ENCODE measurements around the gene TJP3.

The TJP3 gene

DNA sequence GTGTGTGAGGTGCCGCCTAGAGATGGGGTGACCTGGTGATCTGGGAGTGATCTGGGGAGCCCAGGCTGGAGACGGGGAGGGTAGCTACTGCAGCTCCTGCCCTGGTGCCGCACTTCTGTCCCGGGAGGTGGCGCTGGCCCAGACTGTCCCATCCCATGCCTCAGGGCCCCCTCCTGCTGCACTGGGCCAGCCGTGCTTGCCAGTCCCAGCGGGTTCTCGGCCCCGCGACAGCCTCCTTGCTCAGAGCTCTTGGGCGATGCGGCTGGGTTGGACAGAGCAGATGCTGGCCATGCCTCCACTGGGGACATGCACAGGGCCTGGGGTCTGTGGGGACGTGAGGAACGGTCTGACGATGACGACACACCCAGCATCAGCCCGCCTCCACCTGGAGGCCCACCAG is 61.3 kb downstream of the TJP3 start:
- DNase-seq (ENCODE audit: low spot score), result no peak

DNA sequence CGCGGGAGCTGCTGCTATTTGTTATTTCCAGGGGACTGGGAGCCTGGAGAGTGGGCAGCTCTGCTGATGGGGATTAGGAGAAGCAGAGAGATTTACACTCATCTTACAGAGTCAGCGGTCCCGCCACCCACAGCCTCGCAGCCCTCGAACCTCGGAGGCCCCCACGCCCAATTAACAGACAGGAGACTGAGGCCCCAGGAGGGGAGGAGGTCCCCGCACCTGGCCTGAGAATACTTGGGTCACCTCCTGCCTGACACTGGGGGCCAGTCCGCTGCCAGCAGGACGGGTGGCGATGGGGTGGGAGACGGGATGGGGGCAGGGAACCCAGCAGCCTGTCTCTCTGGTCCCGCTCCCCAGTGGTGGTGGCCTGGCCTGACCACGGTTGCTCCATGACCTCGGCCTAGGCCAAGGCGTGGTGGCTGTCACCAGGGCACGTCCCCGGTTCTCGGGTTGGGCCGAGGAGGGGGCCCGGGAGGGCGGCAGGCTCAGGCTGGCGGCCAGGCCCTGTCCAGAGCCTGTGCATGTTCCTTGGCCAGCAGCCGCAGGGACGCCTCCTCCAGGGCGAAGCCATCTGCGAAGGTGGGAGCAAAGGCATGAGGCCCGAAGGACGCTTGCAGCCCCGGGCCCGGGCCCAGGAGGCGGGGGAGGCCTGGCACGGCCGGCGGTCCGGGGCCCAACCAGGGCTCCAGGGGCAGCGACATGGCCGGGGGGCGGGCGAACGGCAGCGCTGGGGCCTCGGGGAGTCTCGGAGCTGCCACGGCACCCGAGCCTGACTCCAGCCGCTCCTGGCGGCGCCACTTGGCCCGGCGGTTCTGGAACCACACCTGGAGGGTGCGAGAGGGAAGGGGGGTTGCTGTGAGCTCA is 62.2 kb downstream of the TJP3 start:
- no peak for DNase-seq (ENCODE audit: low spot score)

GRCh38 chr19:3771000-3771905 is 63.1 kb downstream of the TJP3 start:
- no peak for DNase-seq (ENCODE audit: low spot score)

DNA sequence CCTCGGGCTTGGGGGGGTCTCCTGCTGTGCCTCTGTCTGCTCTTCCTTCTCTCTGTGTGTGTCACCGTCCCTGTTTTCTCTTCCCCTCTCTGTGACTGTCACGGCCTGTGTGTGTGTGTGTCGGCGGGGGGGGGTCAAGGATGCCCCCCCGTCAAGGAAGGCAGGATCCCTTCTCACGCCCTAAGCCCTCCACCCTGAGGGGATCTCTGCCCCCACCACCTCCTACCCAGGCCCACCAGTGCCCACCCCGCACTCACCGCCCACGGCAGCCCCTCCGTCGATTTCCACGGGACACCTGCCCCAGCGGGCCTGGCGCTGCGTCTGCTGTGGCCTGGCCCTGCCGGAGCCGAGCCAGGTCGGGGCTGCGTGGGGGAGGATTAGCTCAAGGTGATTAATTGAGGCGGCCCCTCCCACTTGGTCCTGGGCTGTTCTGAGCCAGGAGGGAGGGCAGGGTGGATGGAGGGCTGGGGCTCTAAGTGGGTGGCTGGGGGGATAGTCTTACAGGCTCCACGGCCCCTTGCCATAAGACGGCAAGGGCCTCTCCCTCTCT is 63.8 kb downstream of the TJP3 start, which contains the start of gene RAX2:
RAX2 (minus strand) TSS at position 323 of the 550 bp plus-strand sequence. CDS start 486 bp downstream, outside the sequence.
- no peak for DNase-seq (ENCODE audit: low spot score)

DNA sequence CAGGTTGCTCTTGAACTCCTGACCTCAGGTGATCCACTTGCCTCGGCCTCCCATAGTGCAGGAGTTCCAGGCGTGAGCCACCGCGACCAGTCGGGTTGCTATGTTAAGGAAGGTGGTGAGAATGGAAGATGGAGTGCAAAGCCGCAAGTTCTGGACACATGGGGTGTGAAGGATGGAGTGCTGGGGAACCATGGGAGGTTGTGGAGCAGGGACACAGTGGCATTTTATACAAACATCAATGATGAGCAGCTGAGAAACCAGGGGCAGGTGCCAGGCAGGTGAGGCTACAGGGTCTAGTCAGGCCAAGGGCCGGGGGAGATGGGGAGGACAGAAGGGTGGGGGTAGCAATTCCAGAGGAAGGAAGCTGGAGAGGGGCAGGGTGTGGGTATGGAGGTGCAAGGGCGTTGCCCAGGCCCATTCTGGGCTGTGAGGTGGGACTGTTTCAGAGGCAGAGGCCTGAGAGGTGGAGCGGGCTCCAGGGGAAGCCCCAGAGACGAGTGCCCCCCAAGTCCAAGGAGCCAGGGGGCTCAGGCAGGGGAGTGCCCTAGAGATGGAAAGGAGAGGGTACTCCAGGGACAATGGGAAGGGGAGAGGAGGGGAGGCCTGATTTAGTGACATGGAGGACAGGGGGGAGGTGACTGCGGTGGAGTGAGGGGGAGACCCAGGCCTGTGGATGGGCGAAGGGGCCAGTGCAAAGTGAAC is 65.8 kb downstream of the TJP3 start:
- no peak for DNase-seq (ENCODE audit: low spot score)

DNA sequence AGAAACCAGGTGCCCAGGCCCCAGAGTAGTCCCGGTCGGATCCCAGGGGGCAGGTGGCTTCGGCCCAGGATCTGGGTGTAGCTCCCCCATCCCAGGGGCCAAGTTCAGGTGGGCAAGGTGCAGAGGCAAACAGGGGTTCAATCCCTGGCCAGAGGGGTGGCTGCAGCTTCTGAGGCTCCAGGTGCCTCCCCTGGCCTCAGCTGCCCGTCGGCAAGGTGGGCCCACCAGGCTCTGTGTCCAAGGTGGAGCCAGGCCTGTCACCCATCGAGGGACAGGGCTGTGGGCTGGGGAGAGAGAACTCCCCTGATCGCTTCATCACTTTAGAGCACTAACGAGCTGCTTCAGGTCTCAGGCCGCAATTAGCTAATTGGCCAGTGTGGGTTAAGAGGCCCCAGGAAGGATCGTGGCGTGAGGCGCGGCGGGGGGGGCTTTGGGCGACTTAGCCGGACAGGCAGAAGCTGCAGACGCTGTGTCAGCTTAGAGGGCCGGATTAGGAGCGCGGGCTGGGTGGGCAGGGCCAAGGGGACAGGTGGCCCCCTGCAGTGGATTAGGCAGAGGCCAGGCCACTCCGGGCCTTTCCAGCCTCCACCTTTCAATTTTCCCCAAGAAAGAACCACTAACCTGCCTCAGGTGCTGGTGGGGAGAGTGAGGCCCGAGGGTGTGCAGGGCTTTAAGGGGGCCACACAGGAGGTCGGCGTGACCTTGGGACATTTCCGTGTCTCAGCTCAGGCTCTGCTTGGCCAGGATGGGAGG is 66.6 kb downstream of the TJP3 start:
- DNase-seq (ENCODE audit: low spot score), result no peak

- DNase-seq (ENCODE audit: low spot score), result no peak
These were observed 67.2 kb downstream of the TJP3 start for GRCh38 chr19:3775374-3775711.

DNA sequence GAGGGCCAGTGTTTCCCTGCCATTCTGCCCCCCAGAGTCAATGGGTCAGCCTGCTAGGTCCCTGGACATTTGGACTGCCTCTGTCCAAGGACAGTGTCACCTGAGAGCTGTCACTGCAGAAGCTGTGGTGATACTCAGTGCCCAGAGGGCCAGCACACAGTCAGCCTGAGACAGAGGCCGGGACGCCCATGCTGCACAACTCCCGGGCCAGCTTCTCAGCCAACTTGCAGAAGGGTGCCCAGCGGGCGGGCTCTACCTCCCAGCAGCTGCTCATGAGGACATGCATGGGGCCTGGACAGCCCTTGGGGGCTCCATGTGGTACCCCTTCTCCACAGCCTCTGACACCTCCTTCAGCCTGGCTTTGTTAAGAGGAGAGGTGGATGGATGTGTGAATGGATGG is 67.6 kb downstream of the TJP3 start:
- DNase-seq (ENCODE audit: low spot score), result no peak

DNA sequence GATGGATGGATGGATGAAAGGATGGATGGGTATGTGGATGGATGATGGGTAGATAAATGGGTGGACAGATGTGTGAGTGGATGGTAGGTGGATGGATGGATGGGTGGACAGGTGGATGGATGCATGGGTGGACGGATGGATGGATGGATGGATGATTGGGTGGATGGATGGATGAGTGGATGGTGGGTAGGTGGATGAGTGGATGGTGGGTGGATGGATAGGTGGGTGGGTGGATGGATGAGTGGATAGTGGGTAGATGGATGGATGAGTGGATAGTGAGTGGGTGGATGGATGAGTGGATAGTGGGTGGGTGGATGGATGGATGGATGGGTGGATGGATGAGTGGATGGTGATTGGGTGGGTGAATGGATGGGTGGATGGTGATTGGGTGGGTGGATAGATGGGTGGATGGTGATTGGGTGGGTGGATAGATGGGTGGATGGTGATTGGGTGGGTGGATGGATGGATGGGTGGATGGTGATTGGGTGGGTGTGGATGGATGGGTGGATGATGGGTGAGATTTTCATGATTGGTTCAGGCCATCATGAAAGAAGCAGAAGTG is 68.4 kb downstream of the TJP3 start:
- DNase-seq (ENCODE audit: low spot score), result no peak

- DNase-seq (ENCODE audit: low spot score), result no peak
These were observed 70.1 kb downstream of the TJP3 start for GRCh38 chr19:3778104-3778867.

DNA sequence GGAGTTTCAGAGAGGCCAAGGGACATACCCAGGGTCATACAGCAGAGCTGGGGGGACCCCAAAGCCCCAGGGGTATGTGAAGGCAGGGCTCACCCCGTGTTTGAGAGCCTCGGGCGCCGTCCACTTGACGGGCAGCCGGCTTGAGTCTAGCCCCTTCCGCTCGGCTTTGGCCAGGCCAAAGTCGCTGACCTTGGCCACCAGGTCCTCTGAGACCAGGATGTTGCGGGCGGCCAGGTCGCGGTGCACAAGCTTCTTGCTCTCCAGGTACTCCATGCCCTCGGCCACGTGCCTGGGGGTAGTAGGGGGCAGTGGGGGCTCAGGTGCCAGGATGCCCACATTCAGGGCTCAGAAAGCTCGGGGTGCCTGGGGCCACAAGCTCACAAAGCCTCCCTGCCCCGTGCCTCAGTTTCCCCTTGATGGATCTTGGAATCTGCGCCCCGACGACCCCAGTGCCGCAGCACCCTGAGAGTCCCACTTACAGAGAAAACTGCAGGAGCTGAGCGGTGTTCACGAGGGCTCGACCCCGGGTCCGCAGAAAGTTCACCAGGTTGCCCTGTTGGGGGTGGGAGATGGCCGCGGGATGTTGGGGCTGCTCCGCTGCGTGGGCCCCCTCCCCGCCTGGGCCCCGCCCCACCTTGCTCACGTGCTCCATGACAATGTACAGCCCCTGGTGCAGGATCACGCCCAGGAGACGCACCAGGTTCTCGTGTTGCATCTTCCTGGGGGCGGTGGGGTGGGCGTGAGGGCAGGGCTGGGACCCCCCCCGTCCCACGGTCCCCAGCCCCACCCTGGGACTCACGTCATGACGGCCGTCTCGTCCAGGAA is 70.9 kb downstream of the TJP3 start:
- DNase-seq (ENCODE audit: low spot score), result no peak

DNA sequence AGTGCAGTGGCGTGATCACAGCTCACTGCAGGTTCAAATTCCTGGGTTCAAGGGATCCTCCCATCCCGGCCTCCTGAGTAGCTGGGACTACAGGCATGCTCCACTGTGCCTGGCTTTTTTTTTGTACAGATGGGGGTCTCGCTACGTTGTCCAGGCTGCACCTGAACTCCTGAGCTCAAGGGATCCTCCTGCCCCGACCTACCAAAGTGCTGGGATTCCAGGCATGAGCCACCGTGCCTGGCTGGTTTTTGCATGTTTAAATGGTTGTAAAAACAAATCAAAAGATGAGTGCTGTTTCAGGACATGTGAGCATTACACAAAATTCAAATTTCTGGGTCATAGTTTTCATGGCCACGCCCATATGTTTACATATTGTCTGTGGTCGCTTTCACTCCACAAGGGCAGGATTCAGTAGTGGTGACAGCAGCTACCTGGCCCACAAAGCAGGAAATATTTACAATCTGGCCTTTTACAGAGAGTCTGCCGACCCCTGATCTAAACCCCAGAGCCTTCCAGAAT is 72.7 kb downstream of the TJP3 start:
- DNase-seq (ENCODE audit: low spot score), result no peak

DNA sequence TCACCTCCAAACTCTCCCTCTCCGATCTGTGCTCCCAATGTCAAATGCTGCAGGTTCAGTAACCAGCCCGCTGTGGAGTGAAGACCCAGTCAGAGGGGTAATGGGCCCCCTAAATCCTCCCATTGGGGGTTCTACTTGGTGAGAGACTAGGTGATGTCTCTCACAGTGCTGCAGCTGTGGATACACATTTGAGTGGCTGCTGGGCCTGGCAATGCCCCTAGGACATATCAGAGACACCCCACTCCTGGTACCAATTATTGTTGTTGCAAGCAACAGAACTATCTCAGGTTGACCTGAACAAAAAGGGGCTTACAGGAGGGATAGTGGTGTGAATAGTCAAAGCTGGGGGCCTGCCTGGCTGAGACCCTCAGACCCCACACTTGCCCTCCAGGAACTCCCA is 73.4 kb downstream of the TJP3 start:
- DNase-seq (ENCODE audit: low spot score), result no peak

DNA sequence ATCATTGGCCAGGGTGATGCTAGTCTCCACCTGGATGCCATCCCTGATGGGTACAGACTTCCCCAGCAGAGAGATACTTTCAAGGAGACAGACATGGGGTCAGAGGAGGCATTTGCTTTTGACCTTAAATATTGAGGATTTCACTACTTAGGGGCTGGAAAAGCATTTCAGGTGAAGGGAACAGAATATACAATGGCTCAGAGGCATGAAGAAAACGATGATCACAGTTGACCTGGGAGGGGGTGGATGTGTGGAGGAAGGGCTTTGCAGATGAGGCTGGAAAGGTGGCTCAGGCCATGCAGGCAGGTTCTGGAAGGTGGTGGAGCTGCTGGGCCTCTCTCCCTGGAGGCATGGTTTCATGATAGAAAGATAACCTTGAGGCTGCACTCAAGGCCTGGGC is 74.1 kb downstream of the TJP3 start:
- no peak for DNase-seq (ENCODE audit: low spot score)

GRCh38 chr19:3782903-3783302 is 74.7 kb downstream of the TJP3 start:
- DNase-seq (ENCODE audit: low spot score), result no peak

DNA sequence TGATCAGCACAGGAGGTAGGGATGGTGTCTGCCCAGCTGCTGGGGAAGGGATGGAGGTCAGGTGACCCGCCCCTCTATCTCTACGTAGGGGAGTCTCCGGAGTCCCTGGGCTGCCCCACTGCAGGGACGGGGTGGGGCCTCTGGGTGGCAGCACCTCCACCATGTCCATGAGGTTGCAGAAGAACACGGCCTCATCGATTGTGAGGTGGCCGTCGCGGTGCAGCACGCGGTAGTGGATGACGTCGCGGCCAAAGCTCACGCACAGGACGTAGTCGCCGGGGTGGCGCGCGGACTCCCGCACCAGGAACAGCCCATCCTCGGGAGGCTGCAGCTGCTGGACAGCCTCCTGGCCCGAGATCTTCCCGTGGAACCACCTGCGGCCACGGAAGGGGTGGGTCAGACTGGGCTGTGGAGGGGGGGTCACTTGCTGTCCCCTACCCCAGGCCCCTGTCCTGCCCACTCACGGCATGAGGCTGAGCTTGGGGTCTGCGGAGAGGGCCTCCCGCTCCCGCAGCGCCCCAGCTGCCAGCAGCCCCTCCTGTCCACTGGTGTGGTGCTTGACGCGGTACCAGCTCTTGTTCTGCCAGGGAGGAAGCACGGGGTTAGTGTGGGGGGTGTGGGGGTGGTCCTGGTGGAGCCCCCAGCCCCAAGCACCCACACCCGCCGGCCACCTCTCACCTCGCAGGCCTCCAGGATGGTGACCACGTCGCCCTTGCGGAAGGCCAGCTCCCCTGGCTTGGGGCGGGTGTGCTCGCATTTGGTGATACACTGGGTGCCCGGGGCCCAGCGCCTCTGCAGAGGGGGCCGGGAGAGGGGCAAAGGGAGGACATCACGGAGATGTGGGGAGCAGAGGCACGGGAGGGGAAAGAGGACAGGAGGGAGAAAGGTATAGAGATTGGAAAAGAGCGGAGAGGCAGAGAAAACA is 75.7 kb downstream of the TJP3 start:
- no peak for DNase-seq (ENCODE audit: low spot score)

DNA sequence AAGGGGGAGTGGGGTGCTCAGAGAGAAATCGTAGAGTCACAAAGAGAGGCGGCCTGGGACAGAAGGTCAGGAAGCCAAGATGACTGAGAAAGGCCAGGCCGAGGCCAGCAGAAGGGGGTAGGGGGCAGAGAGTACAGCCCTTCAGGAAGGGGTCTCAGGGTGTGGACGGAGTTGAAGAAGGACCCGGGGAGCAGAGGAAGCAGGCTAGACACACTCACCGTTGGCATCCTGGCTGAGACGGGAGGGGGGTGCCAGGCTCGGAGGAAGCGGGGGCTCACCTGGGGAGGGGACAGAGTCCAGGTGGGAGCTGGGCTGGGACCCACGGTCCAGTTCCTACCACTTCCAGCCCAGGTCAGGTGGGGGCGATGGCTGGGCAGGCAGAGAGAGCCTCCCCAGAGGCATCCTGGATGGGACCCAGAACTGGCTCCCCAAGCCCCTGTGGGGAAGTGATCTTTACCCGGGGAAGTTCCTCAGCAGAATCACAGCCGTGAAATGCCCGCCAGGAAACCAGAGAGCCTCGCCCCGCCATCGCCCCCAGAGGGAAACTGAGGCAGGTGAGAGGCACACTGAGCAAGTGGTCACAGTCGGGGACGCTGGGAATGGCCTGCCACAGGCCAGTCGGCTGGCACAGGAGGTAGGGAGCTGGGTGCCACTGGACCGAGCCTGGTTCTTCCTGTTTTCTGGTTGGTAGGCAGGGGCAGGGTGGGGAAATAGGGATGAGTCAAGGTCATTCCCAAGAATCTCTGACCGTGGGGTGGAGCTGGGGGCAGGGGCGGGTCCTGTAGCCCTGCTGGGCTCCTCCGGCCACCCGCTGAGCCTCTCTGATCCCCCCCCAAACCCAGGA is 76.6 kb downstream of the TJP3 start:
- no peak for DNase-seq (ENCODE audit: low spot score)

Measured in GM03348 (cell line).